Spleen (tissue), 11 donors: Measurements from ENCODE around the gene WDR6. TPM values are rescaled to one million over a fixed set of nuclear protein-coding genes. Genes with fewer than 3 reads are reported as not detected.
A peak's percentile ranks its signal among the peaks of the same experiment; 100 is the strongest.

ENCODE experiments used
- DNase-seq: peaks from one replicate; pipeline ENCODE4 v3.0.0-alpha.2; 2020
- H3K27ac ChIP-seq, 8 donors: fragments of 200-600 bp; sonication (generic) in 7 of 8; 1 replicate in 4 of 8; 2 replicates in 4 of 8; pipeline versions ENCODE4 v1.5.0 to v1.8.0; 2016 to 2021; ENCODE audit warnings: inconsistent platforms in 4 of 8, mild to moderate bottlenecking in 4 of 8, moderate library complexity in 1 of 8
- H3K27me3 ChIP-seq, 7 donors: fragments of 200-600 bp; sonication (generic) in 6 of 7; replicated peaks in 1 of 7; 1 replicate in 4 of 7; 2 replicates in 3 of 7; pipeline versions ENCODE4 v1.5.0 to v1.8.0; 2016 to 2021; ENCODE audit warnings: inconsistent platforms in 3 of 7, mild to moderate bottlenecking in 1 of 7
- H3K36me3 ChIP-seq, 6 donors: fragments of 200-600 bp; sonication (generic) in 5 of 6; 1 replicate in 4 of 6; 2 replicates in 2 of 6; pipeline versions ENCODE4 v1.5.0 to v1.8.0; 2016 to 2021; ENCODE audit warnings: inconsistent platforms in 2 of 6
- H3K4me1 ChIP-seq, 6 donors: fragments of 200-600 bp; sonication (generic) in 5 of 6; 1 replicate in 3 of 6; 2 replicates in 3 of 6; pipeline versions ENCODE4 v1.5.0 to v1.8.0; 2016 to 2021; ENCODE audit warnings: inconsistent platforms in 3 of 6
- H3K4me3 ChIP-seq, 8 donors: fragments of 200-600 bp; sonication (generic) in 7 of 8; 1 replicate in 4 of 8; 2 replicates in 4 of 8; pipeline versions ENCODE4 v1.5.0 to v1.8.0; 2016 to 2021; ENCODE audit warnings: inconsistent platforms in 4 of 8, mild to moderate bottlenecking in 4 of 8, moderate library complexity in 2 of 8
- H3K9me3 ChIP-seq, 8 donors: fragments of 200-600 bp; sonication (generic) in 7 of 8; 1 replicate in 4 of 8; 2 replicates in 4 of 8; pipeline versions ENCODE4 v1.5.0 to v1.8.0; 2016 to 2021; ENCODE audit warnings: inconsistent platforms in 4 of 8
- POLR2A ChIP-seq, 3 donors: fragments of 450-650 bp; IDR thresholded peaks; one replicate each; pipeline ENCODE4 v1.5.1; 2017; ENCODE audit warnings: antibody characterized with exemption in 3 of 3, mild to moderate bottlenecking in 1 of 3
- POLR2AphosphoS5 ChIP-seq, 3 donors: sonication (generic); formaldehyde crosslinking; IDR thresholded peaks; one replicate each; pipeline ENCODE4 v1.5.1; 2017; ENCODE audit warnings: antibody characterized with exemption in 3 of 3
- WGBS, 5 donors: extraction: QIAGEN DNeasy Blood & Tissue Kit in 3 of 5; methylation state at CpG; one replicate each; pipeline versions ENCODE4 v1.1.5 to v1.1.7; 2013 to 2018; 5-methylcytosine and 5-hydroxymethylcytosine counted together
- intact Hi-C: fragments of 100-400 bp; cut with DNase I; formaldehyde crosslinking; loops from one replicate; pipeline ENCODE4 v1.15.0; 2023; ENCODE audit warnings: low total_unique reads
- polyA plus RNA-seq, 3 donors: library from polyadenylated mRNA; stranded (reverse); fragments of 200-250 nt; gene quantifications; one replicate each; pipeline ENCODE4 v1.2.1, GENCODE V29; 2013
- total RNA-seq, 7 donors: library from RNA; depleted of rRNA in 3 of 7; stranded (reverse); fragments of >200 nt in 3 of 7; fragmentation: NEBNext Ultra II Directional in 4 of 7; extraction: Animal tissue kit (Norgen Biotek cat#: 25700) in 4 of 7; gene quantifications; one replicate each; pipeline versions ENCODE4 v1.1.0 to v1.2.1, GENCODE V29; 2016 to 2021
- TF ChIP-seq, protein P1 (sequence below), 11 experiments: fragments of 200-600 bp in 7 of 11; fragments of 450-650 bp in 4 of 11; sonication (generic) in 4 of 11; IDR thresholded peaks in 8 of 11; conservative IDR thresholded peaks in 3 of 11; 1 replicate in 7 of 11; 2 replicates in 4 of 11; pipeline versions ENCODE4 v1.4.0 to v1.8.0; 2016 to 2021; ENCODE audit warnings: antibody characterized with exemption in 11 of 11, inconsistent platforms in 4 of 11, mild to moderate bottlenecking in 1 of 11
- donor health status: healthy with polysubstance abuse.
- donor health status: DM: no; HTN: no; CAD: no; lungs with moderate emphysema.
- donor health status: DM: no; HTN: no; CAD: no.
- donor health status: Bipolar disorder and iron deficiency.
- donor health status: healthy.
- donor health status: DM: no; HTN: no; CAD: no.
- donor health status: DM: yes; HTN: yes; CAD: no.

The WDR6 gene
- total and polyA plus RNA-seq, 10 donors, result 96.9 to 171 (median 142) TPM

DNA sequence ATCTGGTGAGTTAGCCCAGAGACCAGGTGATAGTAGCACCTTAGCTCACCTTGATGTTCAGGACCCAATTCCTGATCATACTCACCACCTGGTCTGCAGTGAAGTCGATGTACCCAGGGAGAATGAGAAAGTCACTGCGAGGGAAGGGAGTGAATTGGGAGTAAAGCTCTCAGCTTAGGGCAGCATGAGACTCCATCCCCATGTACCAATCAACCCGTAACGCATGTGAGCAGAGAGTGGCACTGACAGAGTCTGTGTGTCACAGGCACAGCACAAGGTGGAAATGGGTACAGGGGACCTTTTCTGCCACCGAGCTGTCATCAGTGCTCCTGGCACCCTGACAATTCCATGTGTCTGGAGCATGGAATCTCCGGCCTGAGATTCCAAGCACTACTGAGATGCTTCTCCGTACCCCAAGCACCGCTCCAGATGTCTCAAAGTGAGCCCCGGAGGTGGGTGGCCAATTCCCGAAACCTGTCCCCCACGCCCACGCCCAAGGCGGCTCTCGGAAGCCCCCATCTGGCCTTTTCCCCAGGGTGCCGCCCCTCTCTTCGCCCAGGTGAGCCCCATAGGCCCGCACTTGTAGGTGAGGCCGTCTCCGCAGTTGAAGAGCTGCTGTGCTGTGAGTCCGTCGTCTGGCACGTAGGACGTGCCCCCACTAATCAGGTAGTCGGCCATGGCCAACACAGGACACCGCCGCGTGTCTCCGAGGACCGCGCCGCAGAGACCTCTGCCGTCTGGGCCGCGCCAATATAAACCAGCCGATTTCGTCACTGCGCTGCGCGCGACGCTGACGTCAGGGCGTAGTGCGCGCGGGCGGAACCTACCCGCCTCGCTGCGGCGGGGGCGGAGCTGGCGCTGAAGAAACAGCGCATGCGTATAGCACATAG is 21.7 kb downstream of the WDR6 start, which contains the start of gene IMPDH2:
Gene IMPDH2, minus strand, starts transcription at position 726 of the 890 bp plus-strand sequence. Its CDS starts 48 bp downstream, at position 678.
- peak within 1 kb of the TSS; percentile 77 to 94 (median 92) for H3K27ac ChIP-seq
- H3K9me3 ChIP-seq, result no peaks in the 10 kb centered on the region
- intact Hi-C loops, result loop anchor here (10.0 kb wide), 1 partner anchor 76 kb away; the partner anchor contains the start of gene QARS1
- DNase-seq, result peak; percentile 99
- no peaks in the 10 kb centered on the region for H3K27me3 ChIP-seq
- TF ChIP-seq, protein P1, sequence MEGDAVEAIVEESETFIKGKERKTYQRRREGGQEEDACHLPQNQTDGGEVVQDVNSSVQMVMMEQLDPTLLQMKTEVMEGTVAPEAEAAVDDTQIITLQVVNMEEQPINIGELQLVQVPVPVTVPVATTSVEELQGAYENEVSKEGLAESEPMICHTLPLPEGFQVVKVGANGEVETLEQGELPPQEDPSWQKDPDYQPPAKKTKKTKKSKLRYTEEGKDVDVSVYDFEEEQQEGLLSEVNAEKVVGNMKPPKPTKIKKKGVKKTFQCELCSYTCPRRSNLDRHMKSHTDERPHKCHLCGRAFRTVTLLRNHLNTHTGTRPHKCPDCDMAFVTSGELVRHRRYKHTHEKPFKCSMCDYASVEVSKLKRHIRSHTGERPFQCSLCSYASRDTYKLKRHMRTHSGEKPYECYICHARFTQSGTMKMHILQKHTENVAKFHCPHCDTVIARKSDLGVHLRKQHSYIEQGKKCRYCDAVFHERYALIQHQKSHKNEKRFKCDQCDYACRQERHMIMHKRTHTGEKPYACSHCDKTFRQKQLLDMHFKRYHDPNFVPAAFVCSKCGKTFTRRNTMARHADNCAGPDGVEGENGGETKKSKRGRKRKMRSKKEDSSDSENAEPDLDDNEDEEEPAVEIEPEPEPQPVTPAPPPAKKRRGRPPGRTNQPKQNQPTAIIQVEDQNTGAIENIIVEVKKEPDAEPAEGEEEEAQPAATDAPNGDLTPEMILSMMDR (IDR thresholded peaks at IDR 0.05 in 8 of 11, conservative IDR thresholded peaks at IDR 0.05 in 3 of 11), result peak in 6 of 11 experiments; percentile 12 to 42 (median 23)
- peak; percentile 69 to 97 (median 97) for TF ChIP-seq POLR2A (IDR thresholded peaks at IDR 0.05)
- TF ChIP-seq POLR2AphosphoS5 (IDR thresholded peaks at IDR 0.05), result peak; percentile 100
- H3K4me3 ChIP-seq, result peak within 1 kb of the TSS; percentile 51 to 72 (median 54)
- 1 to 4% (median 2%) methylated on average over 27 to 55 of the region's 55 CpGs for WGBS, 5 donors
- peaks cover 0 to 80% (median 69%) of the 10 kb centered on the region in 6 donors for H3K36me3 ChIP-seq
- peaks cover 11 to 59% (median 42%) of the 10 kb centered on the region in 6 donors for H3K4me1 ChIP-seq

DNA sequence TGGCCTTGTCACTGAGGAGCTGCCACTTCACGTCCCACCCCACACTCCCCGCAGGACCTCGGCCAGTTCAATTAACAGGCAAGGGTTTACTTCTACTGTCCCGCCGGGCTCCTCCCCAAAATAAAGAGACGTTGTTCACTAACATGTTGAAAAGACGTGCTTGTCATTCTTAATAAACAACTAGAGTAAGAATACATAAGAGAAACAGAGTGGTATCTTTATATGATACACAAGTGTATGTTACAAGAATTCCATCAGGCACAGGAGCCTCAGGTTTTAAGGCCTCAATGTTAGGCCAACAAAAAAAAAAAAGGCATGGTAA is 22.3 kb downstream of the WDR6 start:
- H3K4me1 ChIP-seq, result peaks cover 8 to 53% (median 38%) of the 10 kb centered on the region in 6 donors
- no peaks in the 10 kb centered on the region for H3K27me3 ChIP-seq
- TF ChIP-seq, protein P1 (IDR thresholded peaks at IDR 0.05 in 8 of 11, conservative IDR thresholded peaks at IDR 0.05 in 3 of 11), result no peak
- peaks cover 0 to 80% (median 67%) of the 10 kb centered on the region in 6 donors for H3K36me3 ChIP-seq
- peak overlapping the region in 7 of 8 donors; percentile 51 to 72 (median 54) for H3K4me3 ChIP-seq
- H3K9me3 ChIP-seq, result no peaks in the 10 kb centered on the region
- intact Hi-C loops, result loop anchor here (10.0 kb wide), 1 partner anchor 75 kb away; the partner anchor contains the start of gene QARS1
- H3K27ac ChIP-seq, result peak overlapping the region; percentile 77 to 94 (median 92)
- DNase-seq, result no peak
- 1 to 4% (median 2%) methylated on average over 7 of the region's 7 CpGs for WGBS, 5 donors

DNA sequence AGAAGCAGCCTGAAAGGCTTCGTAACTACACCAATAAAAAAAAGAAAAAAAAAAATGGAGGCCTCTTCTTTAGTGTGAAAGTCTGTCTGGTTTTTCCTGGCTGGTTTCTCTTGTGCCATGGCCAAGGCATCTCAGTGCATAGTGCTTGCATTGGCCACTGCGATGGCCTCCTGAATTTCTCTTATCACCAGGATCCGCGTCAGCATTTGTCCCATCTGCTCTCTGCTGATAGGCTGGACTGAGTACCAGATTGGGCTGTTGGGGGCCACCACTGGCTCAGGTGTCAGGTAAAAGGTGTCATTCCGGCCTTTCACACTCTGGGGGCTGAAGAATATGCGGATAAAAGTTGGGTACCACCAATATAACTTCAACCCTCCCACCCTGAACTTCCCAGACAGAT is 23.1 kb downstream of the WDR6 start:
- TF ChIP-seq POLR2AphosphoS5 (IDR thresholded peaks at IDR 0.05), result no peak
- TF ChIP-seq, protein P1 (IDR thresholded peaks at IDR 0.05 in 8 of 11, conservative IDR thresholded peaks at IDR 0.05 in 3 of 11), result no peak
- no peak for TF ChIP-seq POLR2A (IDR thresholded peaks at IDR 0.05)
- peaks cover 0 to 80% (median 67%) of the 10 kb centered on the region in 6 donors for H3K36me3 ChIP-seq
- no peak for DNase-seq
- H3K4me3 ChIP-seq, result no peak overlapping the region
- H3K9me3 ChIP-seq, result no peaks in the 10 kb centered on the region
- intact Hi-C loops, result no loop called here
- H3K4me1 ChIP-seq, result peaks cover 8 to 46% (median 32%) of the 10 kb centered on the region in 6 donors
- peak overlapping the region in 2 of 8 donors; percentile 92 for H3K27ac ChIP-seq
- WGBS, 5 donors, result 85 to 97% (median 93%) methylated on average over 6 of the region's 6 CpGs
- H3K27me3 ChIP-seq, result no peaks in the 10 kb centered on the region
